ENCODE results near the gene LGALS3BP. TPM values are rescaled to one million over a fixed set of nuclear protein-coding genes. Genes with fewer than 3 reads are reported as not detected.

The LGALS3BP gene
- total RNA-seq, 1 donor from 2014 or later = 129 TPM

GRCh38 chr17:78986048-78986648, 6.4 kb upstream of the LGALS3BP start:
- DNase-seq (ENCODE audit: extremely low read depth, low read depth, low spot score) = no peak

GRCh38 chr17:78985395-78985794, 5.7 kb upstream of the LGALS3BP start:
- DNase-seq (ENCODE audit: extremely low read depth, low read depth, low spot score) = no peak

DNA sequence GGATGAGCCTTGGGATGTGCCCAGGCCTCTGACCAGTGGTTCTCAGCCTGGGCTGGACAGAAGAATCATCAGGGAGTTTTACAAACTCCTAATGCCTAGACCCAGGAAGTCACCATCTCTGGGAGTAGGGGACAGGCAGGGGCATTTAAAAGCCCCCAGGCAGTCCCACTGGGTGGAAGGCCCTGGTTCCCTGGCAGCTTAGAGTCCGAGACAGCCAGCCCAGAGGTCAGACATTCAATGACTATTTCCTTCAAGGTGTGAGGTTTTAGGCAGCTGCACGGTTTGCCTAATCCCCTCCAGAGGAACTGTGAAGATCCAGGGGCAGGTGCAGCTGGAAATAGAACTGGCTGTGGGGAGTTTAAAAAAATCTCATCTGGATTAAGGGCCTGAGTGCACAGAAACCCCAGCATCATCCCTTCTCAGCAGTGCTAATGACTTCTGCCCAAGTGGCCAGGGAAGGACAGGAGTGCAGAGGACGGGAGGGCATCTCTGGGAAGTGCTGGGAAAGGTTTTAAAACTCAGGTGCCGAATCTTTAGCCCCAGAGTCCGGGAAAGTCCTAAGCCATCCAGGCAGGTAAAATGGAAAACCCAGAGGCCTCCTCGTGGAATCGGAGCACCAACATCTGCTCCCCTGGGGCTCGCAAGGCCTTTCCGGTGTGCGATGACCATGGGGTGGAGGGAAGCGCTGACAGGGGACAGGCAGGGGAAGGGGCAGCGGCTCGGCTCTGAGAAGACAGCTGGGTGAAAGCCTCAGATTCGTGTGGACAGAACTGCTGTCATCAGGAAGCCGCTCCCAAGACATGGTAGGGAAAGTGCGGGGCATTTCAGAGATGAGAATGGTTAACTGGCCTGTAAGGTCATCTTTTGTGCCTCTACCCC, 1.5 kb upstream of the LGALS3BP start:
- DNase-seq (ENCODE audit: extremely low read depth, low read depth, low spot score) = no peak

- no peak for DNase-seq (ENCODE audit: extremely low read depth, low read depth, low spot score)
These were observed 875 bp upstream of the LGALS3BP start for GRCh38 chr17:78980624-78980972.

- no peak for DNase-seq (ENCODE audit: extremely low read depth, low read depth, low spot score)
These were observed 1.4 kb downstream of the LGALS3BP start for GRCh38 chr17:78977997-78978973.

DNA sequence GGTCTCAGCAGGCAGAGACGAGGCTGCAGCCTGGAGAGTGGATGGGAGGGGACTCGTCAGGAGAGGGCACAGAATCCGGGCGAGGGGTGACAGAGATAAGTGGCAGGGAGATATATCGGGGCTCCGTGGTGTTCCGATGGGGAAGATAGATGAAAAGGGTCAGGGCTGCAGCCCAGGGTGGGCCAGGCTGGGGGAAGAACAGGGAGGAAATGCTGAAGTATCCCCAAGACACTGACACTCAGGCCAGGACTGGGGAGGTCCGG, 2.1 kb downstream of the LGALS3BP start:
- DNase-seq (ENCODE audit: extremely low read depth, low read depth, low spot score) = no peak

- no peak for DNase-seq (ENCODE audit: extremely low read depth, low read depth, low spot score)
These were observed 2.6 kb downstream of the LGALS3BP start for GRCh38 chr17:78976907-78977680.

- DNase-seq (ENCODE audit: extremely low read depth, low read depth, low spot score) = peak; percentile 16
These were observed 4.8 kb downstream of the LGALS3BP start for GRCh38 chr17:78974635-78975591.

DNA sequence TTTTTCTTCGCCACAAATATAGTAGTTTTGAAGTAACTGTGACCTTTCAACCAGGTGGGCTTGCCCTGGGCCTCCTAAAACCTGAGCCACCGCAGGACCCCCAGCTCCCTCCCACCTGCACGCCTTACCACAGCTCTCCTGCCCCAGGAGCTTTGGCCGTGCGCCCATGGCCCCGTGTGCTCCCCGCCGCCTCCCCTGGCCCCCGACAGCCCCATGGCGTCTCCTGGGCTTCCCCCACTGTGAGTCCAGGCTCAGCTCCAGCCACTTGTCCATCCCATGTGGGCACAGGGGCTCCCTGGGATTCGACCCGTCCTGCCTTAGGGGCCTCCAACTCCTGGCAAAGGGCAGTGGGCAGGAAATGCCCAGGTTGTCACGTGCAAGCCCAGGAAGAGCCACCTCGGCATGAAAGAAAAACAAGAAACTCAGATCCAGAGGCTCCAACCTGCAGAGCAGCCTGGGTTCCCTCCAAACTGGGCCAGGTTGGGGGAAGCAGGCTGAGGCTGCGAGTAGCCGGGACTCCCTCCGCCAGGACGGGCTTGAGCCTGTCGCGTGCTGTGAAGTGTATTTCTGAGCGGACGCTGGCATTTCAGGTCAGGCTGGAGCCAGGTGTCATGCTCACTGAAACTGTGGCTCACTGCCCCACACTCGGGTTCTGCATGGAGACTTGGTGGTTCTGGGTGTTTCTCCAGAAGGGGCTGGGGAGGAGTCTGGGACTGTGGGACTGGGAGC, 5.8 kb downstream of the LGALS3BP start:
- DNase-seq (ENCODE audit: extremely low read depth, low read depth, low spot score) = no peak

DNA sequence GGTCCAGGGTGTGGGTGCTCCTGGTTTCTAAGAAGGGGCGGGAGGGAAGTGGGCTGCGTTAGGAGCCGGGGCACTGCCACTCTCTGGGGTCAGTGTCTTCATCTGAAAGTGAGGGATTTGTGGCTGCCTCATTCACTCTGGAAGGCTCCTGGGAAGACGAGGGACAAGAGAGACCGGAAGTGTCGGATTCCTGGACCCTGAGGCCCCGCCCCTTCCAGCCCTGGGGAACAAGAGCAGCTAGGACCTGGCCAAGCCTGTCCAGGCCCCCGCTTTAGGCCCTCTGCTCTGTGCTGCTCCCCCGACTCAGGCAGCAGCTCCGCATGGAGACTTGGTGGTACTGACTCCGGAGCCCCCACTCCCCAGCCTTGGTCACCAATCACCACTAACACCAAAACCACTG, 6.5 kb downstream of the LGALS3BP start:
- DNase-seq (ENCODE audit: extremely low read depth, low read depth, low spot score) = no peak

GRCh38 chr17:78972507-78973105, 7.1 kb downstream of the LGALS3BP start:
- no peak for DNase-seq (ENCODE audit: extremely low read depth, low read depth, low spot score)

GRCh38 chr17:78971756-78972506, 7.8 kb downstream of the LGALS3BP start:
- DNase-seq (ENCODE audit: extremely low read depth, low read depth, low spot score) = no peak

DNA sequence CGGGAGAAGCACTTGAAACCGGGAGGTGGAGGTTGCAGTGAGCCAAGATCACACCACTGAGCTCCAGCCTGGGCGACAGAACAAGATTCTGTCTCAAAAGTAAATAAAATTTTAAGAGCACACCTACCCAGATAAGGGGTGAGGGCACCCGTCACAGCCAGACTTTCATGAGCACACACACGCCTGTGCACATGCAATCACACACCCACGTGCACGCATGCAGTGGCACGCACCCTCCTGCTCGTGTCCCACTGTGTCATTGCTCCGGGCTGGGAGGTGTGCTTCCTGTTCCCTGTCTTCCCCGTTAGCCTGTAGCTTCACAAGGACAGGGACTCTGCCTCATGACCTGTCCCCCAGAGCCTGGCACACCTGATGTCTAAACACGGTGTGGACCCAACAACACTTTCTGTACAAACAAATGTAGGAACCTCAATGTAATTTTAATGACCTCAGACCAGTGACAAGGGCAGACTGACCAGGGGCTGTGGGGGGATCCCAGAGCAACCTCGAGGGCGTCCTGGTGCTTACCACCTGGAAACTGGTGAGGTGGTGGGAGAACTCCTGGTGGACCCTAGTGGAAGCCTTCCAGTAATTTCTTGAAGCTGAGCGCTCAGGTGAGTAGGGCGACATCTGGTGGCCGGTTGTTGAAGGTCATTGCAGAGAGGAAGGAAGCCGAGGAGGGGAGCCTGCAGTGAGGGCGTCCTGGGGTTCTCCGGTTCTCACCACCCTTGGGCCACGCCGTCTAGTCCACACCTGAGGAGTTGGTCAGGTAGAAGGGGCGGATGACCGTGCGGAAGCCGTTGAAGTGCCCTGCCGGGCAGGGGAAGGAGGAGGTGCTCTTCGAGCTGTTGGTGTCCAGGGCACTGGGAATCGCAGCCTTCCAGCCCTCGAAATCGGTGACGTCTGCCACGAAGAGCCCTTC, 8.6 kb downstream of the LGALS3BP start:
- no peak for DNase-seq (ENCODE audit: extremely low read depth, low read depth, low spot score)

- no peak for DNase-seq (ENCODE audit: extremely low read depth, low read depth, low spot score)
These were observed 9.9 kb downstream of the LGALS3BP start for GRCh38 chr17:78969865-78970264.

DNA sequence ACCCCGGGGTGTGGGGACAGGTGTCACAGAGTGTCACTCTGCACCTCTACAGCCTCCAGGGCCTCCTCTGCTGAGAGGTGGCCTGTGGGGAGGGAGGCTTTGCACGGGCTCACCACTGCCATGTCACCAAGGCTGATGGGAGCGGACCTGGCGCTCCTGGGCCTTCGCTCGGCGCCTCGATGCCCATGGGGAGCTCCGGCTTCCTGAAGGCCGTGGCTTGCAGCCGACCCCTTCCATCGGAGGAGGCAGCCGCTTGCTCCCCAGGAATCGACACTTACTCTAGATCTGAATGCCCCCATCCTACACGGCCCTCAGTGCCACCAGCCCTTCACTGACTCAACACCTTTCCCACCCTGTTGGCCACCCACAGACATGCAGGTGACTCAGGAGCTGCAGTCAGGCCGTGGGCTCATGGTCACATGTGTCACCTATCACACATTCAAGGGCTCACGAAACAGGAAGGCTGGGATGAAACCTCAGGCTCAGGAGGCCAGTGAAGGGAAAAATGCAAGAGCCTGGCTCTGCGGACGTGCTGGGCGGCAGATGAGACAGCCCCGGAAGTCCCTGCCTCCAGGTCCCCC, 11.9 kb downstream of the LGALS3BP start:
- no peak for DNase-seq (ENCODE audit: extremely low read depth, low read depth, low spot score)

- DNase-seq (ENCODE audit: extremely low read depth, low read depth, low spot score) = no peak
These were observed 12.7 kb downstream of the LGALS3BP start for GRCh38 chr17:78966910-78967600.
